Measurements from ENCODE around the gene ACTL7A. TPM values are rescaled to one million over a fixed set of nuclear protein-coding genes. Genes with fewer than 3 reads are reported as not detected.
A peak's percentile ranks its signal among the peaks of the same experiment; 100 is the strongest.

ACTL7A gene
- total and polyA plus RNA-seq, 4 donors: 0.10 TPM; not detected in 3

- Histone ChIP-seq H3K9ac (ENCODE audit: low read depth in 1 of 2, low read length in 2 of 2) (no peak overlapping the region), H3K27ac (ENCODE audit: low read depth in 1 of 2, low read length in 2 of 2) (no peak overlapping the region), H3K36me3 (ENCODE audit: control insufficient read depth in 4 of 4, insufficient read depth in 3 of 4, low read depth in 1 of 4, low read length in 3 of 4) (peaks cover 7 to 24% (median 20%) of the 10 kb centered on the region in 4 donors), H3K4me3 (ENCODE audit: low read depth in 1 of 3, low read length in 3 of 3) (no peak overlapping the region), H3K9me3 (ENCODE audit: control insufficient read depth in 4 of 4, low read length in 3 of 4) (no peaks in the 10 kb centered on the region), H3K4me1 (ENCODE audit: control insufficient read depth in 4 of 4, insufficient read depth in 4 of 4, low read length in 3 of 4) (peaks cover 2 to 18% (median 11%) of the 10 kb centered on the region in 4 donors), H3K27me3 (ENCODE audit: control insufficient read depth in 4 of 4, insufficient read depth in 4 of 4, low read length in 3 of 4) (no peaks in the 10 kb centered on the region)
- TF ChIP-seq TAF1 (conservative IDR thresholded peaks at IDR 0.05): no peak
- no peak for TF ChIP-seq EGR1 (IDR thresholded peaks at IDR 0.05; ENCODE audit: low read depth in 2 of 2)
- no peak for TF ChIP-seq GABPA (IDR thresholded peaks at IDR 0.05 in 1 of 2, conservative IDR thresholded peaks at IDR 0.05 in 1 of 2)
- no peak for TF ChIP-seq FOXA1 (IDR thresholded peaks at IDR 0.05)
- TF ChIP-seq REST (IDR thresholded peaks at IDR 0.05): no peak
- no peak for TF ChIP-seq RXRA (IDR thresholded peaks at IDR 0.05)
- TF ChIP-seq ZBTB33 (IDR thresholded peaks at IDR 0.05): no peak
- TF ChIP-seq JUND (IDR thresholded peaks at IDR 0.05): no peak
- no peak for TF ChIP-seq HNF4A (conservative IDR thresholded peaks at IDR 0.05)
- TF ChIP-seq HNF4G (IDR thresholded peaks at IDR 0.05): no peak
- TF ChIP-seq ATF3 (IDR thresholded peaks at IDR 0.05): no peak
- TF ChIP-seq FOXA2 (IDR thresholded peaks at IDR 0.05): no peak
- no peak for TF ChIP-seq YY1 (IDR thresholded peaks at IDR 0.05)
- TF ChIP-seq, protein P1, sequence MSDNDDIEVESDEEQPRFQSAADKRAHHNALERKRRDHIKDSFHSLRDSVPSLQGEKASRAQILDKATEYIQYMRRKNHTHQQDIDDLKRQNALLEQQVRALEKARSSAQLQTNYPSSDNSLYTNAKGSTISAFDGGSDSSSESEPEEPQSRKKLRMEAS (IDR thresholded peaks at IDR 0.05): no peak
- TF ChIP-seq SP1 (IDR thresholded peaks at IDR 0.05): no peak
- no peak for TF ChIP-seq CTCF (IDR thresholded peaks at IDR 0.05; ENCODE audit: low read depth, low read length, missing input control)
- no peak for DNase-seq (ENCODE audit: low spot score)
- 97% methylated on average over 3 of the region's 3 CpGs for WGBS
Observed at GRCh38 chr9:108883085-108883484, 21.0 kb downstream of the ACTL7A start.

- Histone ChIP-seq H3K9ac (ENCODE audit: low read depth in 1 of 2, low read length in 2 of 2) (no peak overlapping the region), H3K27me3 (ENCODE audit: control insufficient read depth in 4 of 4, insufficient read depth in 4 of 4, low read length in 3 of 4) (no peaks in the 10 kb centered on the region), H3K9me3 (ENCODE audit: control insufficient read depth in 4 of 4, low read length in 3 of 4) (no peaks in the 10 kb centered on the region), H3K4me1 (ENCODE audit: control insufficient read depth in 4 of 4, insufficient read depth in 4 of 4, low read length in 3 of 4) (peaks cover 2 to 18% (median 11%) of the 10 kb centered on the region in 4 donors), H3K36me3 (ENCODE audit: control insufficient read depth in 4 of 4, insufficient read depth in 3 of 4, low read depth in 1 of 4, low read length in 3 of 4) (peaks cover 3 to 10% (median 8%) of the 10 kb centered on the region in 4 donors), H3K27ac (ENCODE audit: low read depth in 1 of 2, low read length in 2 of 2) (no peak overlapping the region), H3K4me3 (ENCODE audit: low read depth in 1 of 3, low read length in 3 of 3) (no peak overlapping the region)
- TF ChIP-seq RXRA (IDR thresholded peaks at IDR 0.05): peak in 1 of 2 donors; percentile 33
- TF ChIP-seq RAD21 (IDR thresholded peaks at IDR 0.05): no peak
- peak in 1 of 2 donors; percentile 5 for TF ChIP-seq HNF4A (conservative IDR thresholded peaks at IDR 0.05)
- 53% methylated on average over 3 of the region's 3 CpGs for whole genome bisulfite sequencing
- DNase-seq (ENCODE audit: low spot score): no peak
Observed at GRCh38 chr9:108884701-108885100, 22.6 kb downstream of the ACTL7A start.
